Activated CD4-positive, alpha-beta T cell treated with anti-CD3 and anti-CD28 coated beads for 4 hours (primary cell): ENCODE data around the gene REG3A.

Experiments used
- DNase-seq, 2 donors: peaks; one replicate each; pipeline ENCODE4 v3.0.0-alpha.2; 2020

REG3A gene

GRCh38 chr2:79159653-79160052, at the start of gene REG3A:
TSS of gene REG3A (minus strand) at chr2:79159753. CDS start at chr2:79159405, 348 bp downstream.
- DNase-seq = no peak

GRCh38 chr2:79200762-79201161, 41.2 kb upstream of the REG3A start:
- DNase-seq = no peak

- no peak for DNase-seq
These were observed 32.3 kb upstream of the REG3A start for GRCh38 chr2:79191816-79192215.

- no peak for DNase-seq
These were observed 31.5 kb upstream of the REG3A start for GRCh38 chr2:79191081-79191480.

- no peak for DNase-seq
These were observed 29.9 kb upstream of the REG3A start for GRCh38 chr2:79189465-79189864.

- DNase-seq = no peak
These were observed 22.1 kb upstream of the REG3A start for GRCh38 chr2:79181617-79182016.

- no peak for DNase-seq
These were observed 20.5 kb upstream of the REG3A start for GRCh38 chr2:79180092-79180491.

GRCh38 chr2:79179036-79179435, 19.5 kb upstream of the REG3A start:
- DNase-seq = no peak

GRCh38 chr2:79178076-79178674, 18.6 kb upstream of the REG3A start:
- no peak for DNase-seq

- DNase-seq = no peak
These were observed 11.9 kb upstream of the REG3A start for GRCh38 chr2:79171348-79171958.

GRCh38 chr2:79162801-79163200, 3.2 kb upstream of the REG3A start:
- no peak for DNase-seq

- no peak for DNase-seq
These were observed 2.6 kb upstream of the REG3A start for GRCh38 chr2:79162132-79162531.

GRCh38 chr2:79159030-79159429, 523 bp downstream of the REG3A start:
- DNase-seq = no peak

GRCh38 chr2:79155826-79156476, 3.6 kb downstream of the REG3A start:
- DNase-seq = no peak

- DNase-seq = no peak
These were observed 20.1 kb downstream of the REG3A start for GRCh38 chr2:79139423-79139822.

- DNase-seq = no peak
These were observed 21.2 kb downstream of the REG3A start for GRCh38 chr2:79138385-79138784.

- DNase-seq = no peak
These were observed 27.9 kb downstream of the REG3A start for GRCh38 chr2:79131687-79132086.

- DNase-seq = no peak
These were observed 29.7 kb downstream of the REG3A start for GRCh38 chr2:79129804-79130203.

- DNase-seq = no peak
These were observed 30.3 kb downstream of the REG3A start for GRCh38 chr2:79129260-79129659.

- no peak for DNase-seq
These were observed 31.1 kb downstream of the REG3A start for GRCh38 chr2:79128406-79128805.

GRCh38 chr2:79125721-79125985, 33.9 kb downstream of the REG3A start:
- no peak for DNase-seq

- no peak for DNase-seq
These were observed 34.4 kb downstream of the REG3A start for GRCh38 chr2:79124907-79125720.

GRCh38 chr2:79122676-79123075, 36.9 kb downstream of the REG3A start:
- DNase-seq = no peak

- no peak for DNase-seq
These were observed 39.3 kb downstream of the REG3A start, which contains the start of gene REG1A for GRCh38 chr2:79120194-79120713. TSS of gene REG1A (plus strand) at chr2:79120488. CDS start at chr2:79120862, 374 bp downstream.
